Testis (tissue), 3 donors: ENCODE results near the gene IRF2BPL. TPM values are rescaled to one million over a fixed set of nuclear protein-coding genes. Genes with fewer than 3 reads are reported as not detected.

ENCODE experiments used
- DNase-seq: peaks from one replicate; pipeline ENCODE4 v3.0.0-alpha.2; 2019
- H3K27ac ChIP-seq, 2 donors: fragments of 200-600 bp; sonication (generic); one replicate each; pipeline ENCODE4 v1.5.1; 2019
- H3K27me3 ChIP-seq: fragments of 200-600 bp; sonication (generic); one replicate; pipeline ENCODE4 v1.5.1; 2019
- H3K36me3 ChIP-seq: fragments of 200-600 bp; sonication (generic); one replicate; pipeline ENCODE4 v1.5.1; 2017; ENCODE audit warnings: low read depth; ENCODE audit errors: missing control alignments
- H3K4me1 ChIP-seq: fragments of 200-600 bp; sonication (generic); one replicate; pipeline ENCODE4 v1.5.1; 2019
- H3K4me3 ChIP-seq, 2 donors: fragments of 200-600 bp; sonication (generic); one replicate each; pipeline ENCODE4 v1.5.1; 2017 to 2019
- H3K9me3 ChIP-seq: fragments of 200-600 bp; sonication (generic); one replicate; pipeline ENCODE4 v1.5.1; 2017
- CTCF ChIP-seq, 3 experiments: fragments of 450-650 bp in 2 of 3; fragments of 200-600 bp in 1 of 3; sonication (generic) in 1 of 3; IDR thresholded peaks; one replicate each; pipeline ENCODE4 v1.5.1; 2016 to 2019; ENCODE audit warnings: antibody characterized with exemption in 3 of 3, mild to moderate bottlenecking in 2 of 3, moderate library complexity in 1 of 3
- POLR2A ChIP-seq: fragments of 450-650 bp; IDR thresholded peaks from one replicate; pipeline ENCODE4 v1.6.1; 2017; ENCODE audit warnings: antibody characterized with exemption, mild to moderate bottlenecking, moderate library complexity
- WGBS, 2 donors: methylation state at CpG; one replicate each; pipeline ENCODE4 v1.1.5; 2018; 5-methylcytosine and 5-hydroxymethylcytosine counted together
- intact Hi-C: fragments of 100-400 bp; cut with DNase I; formaldehyde crosslinking; loops from one replicate; pipeline ENCODE4 v1.15.1; 2023; ENCODE audit warnings: low total_unique reads
- polyA plus RNA-seq: library from polyadenylated mRNA; stranded (reverse); fragments of 350-450 nt; fragmentation: Illumina TruSeq; extraction: RNeasy Lipid Tissue Mini Kit (QIAGEN cat#74804); gene quantifications from one replicate; pipeline ENCODE4 v1.2.3, GENCODE V29; 2014; ENCODE audit warnings: low read depth, low replicate concordance; ENCODE audit not compliant: insufficient read depth
- total RNA-seq, 2 donors: library from RNA; depleted of rRNA; stranded (reverse); fragments of >200 nt; gene quantifications; one replicate each; pipeline ENCODE4 v1.2.3, GENCODE V29; 2016

Gene IRF2BPL
- total and polyA plus RNA-seq, 3 donors from 2014 or later: 30.9 to 120 (median 94.6) TPM

DNA sequence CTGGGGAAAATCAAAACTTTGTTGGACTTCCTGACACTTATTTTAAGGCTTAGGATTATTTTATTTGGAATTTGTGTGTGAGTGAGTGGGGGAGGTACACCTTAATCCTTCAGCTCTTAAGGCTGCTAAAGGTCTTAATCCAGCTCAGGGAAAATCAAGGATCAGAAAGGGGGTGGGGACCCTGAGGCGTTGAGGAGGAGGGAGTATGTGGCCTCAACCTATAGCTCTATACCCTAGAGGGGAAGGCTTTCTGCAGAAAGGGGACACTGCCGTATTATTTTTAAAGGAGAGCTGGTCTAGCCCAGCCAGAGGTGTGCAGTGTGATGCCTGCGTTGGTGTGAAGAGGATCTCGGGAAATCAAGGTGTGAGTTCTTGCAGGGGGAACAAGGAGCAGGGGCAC is 20.0 kb downstream of the IRF2BPL start:
- intact Hi-C loops: no loop called here
- H3K4me1 ChIP-seq: peaks cover 23% of the 10 kb centered on the region

DNA sequence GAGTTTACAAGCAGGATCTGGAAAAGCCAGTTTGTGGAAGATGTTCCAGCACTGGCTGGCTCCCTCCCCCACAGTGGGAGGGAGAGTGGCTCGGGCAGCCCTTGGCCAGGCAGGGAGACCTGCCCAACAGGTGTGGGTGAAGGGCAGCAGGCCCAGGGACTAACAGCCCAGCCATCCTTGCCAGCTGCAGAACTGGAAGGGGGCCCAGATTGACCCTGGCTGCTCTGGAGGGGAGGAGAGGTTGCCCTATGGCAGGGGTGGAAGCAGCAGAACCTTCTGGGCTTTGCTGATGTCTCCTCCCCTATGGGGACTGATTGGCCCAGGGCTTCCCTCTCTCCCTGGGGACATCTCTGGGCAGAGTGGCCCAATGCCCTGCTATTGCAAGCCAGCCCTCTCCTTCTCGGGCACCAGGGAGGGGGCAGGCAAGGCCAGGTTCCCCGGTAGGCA is 20.5 kb downstream of the IRF2BPL start:
- no peak for DNase-seq
- 74 to 85% methylated on average over 2 to 3 of the region's 3 CpGs for WGBS, 2 donors
- H3K36me3 ChIP-seq: no peaks in the 10 kb centered on the region

More for the DNA sequence above, 20.0 kb downstream of the IRF2BPL start:
- no peak for DNase-seq
- no peak overlapping the region for H3K4me3 ChIP-seq
- no peaks in the 10 kb centered on the region for H3K9me3 ChIP-seq
- H3K27me3 ChIP-seq: no peaks in the 10 kb centered on the region
- no peak for TF ChIP-seq CTCF (IDR thresholded peaks at IDR 0.05)
- H3K27ac ChIP-seq: no peak overlapping the region
- 79 to 87% methylated on average over 4 of the region's 4 CpGs for WGBS, 2 donors
- no peaks in the 10 kb centered on the region for H3K36me3 ChIP-seq

GRCh38 chr14:77007183-77007974 is 21.1 kb downstream of the IRF2BPL start:
- intact Hi-C loops: no loop called here
- DNase-seq: no peak
- peaks cover 18% of the 10 kb centered on the region for H3K4me1 ChIP-seq

More for the DNA sequence above, 20.5 kb downstream of the IRF2BPL start:
- H3K4me3 ChIP-seq: no peak overlapping the region
- H3K27ac ChIP-seq: no peak overlapping the region
- H3K27me3 ChIP-seq: no peaks in the 10 kb centered on the region
- no peak for TF ChIP-seq CTCF (IDR thresholded peaks at IDR 0.05)
- no peak for TF ChIP-seq POLR2A
- intact Hi-C loops: no loop called here
- H3K9me3 ChIP-seq: no peaks in the 10 kb centered on the region
- H3K4me1 ChIP-seq: peaks cover 23% of the 10 kb centered on the region

GRCh38 chr14:77006132-77006531 is 22.4 kb downstream of the IRF2BPL start:
- Histone ChIP-seq H3K36me3 (no peaks in the 10 kb centered on the region), H3K9me3 (no peaks in the 10 kb centered on the region), H3K27me3 (no peaks in the 10 kb centered on the region), H3K4me1 (peaks cover 16% of the 10 kb centered on the region), H3K27ac (no peak overlapping the region), H3K4me3 (no peak overlapping the region)
- DNase-seq: no peak
- intact Hi-C loops: no loop called here
- 92 to 94% methylated on average over 9 of the region's 9 CpGs for WGBS, 2 donors
- TF ChIP-seq CTCF (IDR thresholded peaks at IDR 0.05) (no peak), POLR2A (no peak)

More at GRCh38 chr14:77007183-77007974, 21.1 kb downstream of the IRF2BPL start:
- no peak overlapping the region for H3K27ac ChIP-seq
- no peaks in the 10 kb centered on the region for H3K9me3 ChIP-seq
- 68 to 73% methylated on average over 18 of the region's 18 CpGs for WGBS, 2 donors
- TF ChIP-seq POLR2A: no peak
- TF ChIP-seq CTCF (IDR thresholded peaks at IDR 0.05): no peak
- H3K36me3 ChIP-seq: no peaks in the 10 kb centered on the region
- no peaks in the 10 kb centered on the region for H3K27me3 ChIP-seq
- H3K4me3 ChIP-seq: no peak overlapping the region

- Histone ChIP-seq H3K9me3 (no peaks in the 10 kb centered on the region), H3K4me3 (no peak overlapping the region), H3K36me3 (no peaks in the 10 kb centered on the region), H3K27me3 (no peaks in the 10 kb centered on the region), H3K27ac (no peak overlapping the region), H3K4me1 (peaks cover 20% of the 10 kb centered on the region)
- WGBS, 2 donors: 73 to 97% methylated on average over 3 of the region's 3 CpGs
- no peak for DNase-seq
- TF ChIP-seq CTCF (IDR thresholded peaks at IDR 0.05) (no peak), POLR2A (no peak)
- intact Hi-C loops: no loop called here
Measured at GRCh38 chr14:77005559-77005958, 22.9 kb downstream of the IRF2BPL start.
